ENCODE measurements around the gene SPART. TPM values are rescaled to one million over a fixed set of nuclear protein-coding genes. Genes with fewer than 3 reads are reported as not detected.

The SPART gene
- total and polyA plus RNA-seq, 9 of the 15 experiments (the other 6 are each of a cell fraction or from before 2014, with no cell fraction given) = 18.7 to 79.0 (median 41.0) TPM

DNA sequence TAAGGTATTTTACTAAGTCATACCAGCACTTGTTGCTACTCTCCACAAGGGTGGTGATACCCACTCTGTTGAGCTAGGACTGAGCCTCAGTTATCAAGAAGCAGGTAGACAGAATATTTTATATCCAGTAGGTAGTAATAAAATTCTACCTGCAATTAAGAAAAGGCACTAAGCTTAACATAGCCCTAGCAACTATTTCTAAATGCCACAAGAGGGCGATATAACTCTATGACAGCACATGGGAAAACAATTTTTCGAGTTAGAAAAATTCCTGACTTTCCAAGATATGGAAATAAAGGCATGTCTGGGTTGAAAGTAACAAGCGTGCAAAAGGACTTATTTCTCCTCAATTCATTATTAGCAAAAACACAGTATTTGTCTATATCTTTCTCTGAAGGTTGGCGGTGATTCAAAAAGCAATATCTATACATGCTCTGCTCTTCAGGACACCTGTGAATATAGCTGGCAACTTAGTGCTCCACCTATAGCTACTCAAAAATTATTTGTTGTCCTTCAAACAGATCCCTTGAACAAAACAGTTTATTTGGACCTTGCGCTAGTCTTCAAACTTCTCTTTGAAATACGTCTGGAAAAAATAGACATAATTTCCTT, 63.3 kb downstream of the SPART start:
- no peaks in the 10 kb centered on the region for H3K27me3 ChIP-seq (ENCODE audit: control insufficient read depth in 2 of 2, insufficient read depth in 2 of 2, low read length in 2 of 2)
- no peak overlapping the region for H3K27ac ChIP-seq (ENCODE audit: extremely low read depth, low read depth, low read length)
- H3K9me1 ChIP-seq (ENCODE audit: control insufficient read depth, insufficient read depth, low read length) = peaks cover 2% of the 10 kb centered on the region
- peaks cover 6% of the 10 kb centered on the region; the same call in 1 of the 3 replicates for H3K36me3 ChIP-seq (ENCODE audit: control insufficient read depth, insufficient read depth, low read length)
- H3K4me3 ChIP-seq = no peak overlapping the region
- peak; percentile 77 for FAIRE-seq
- ChIA-PET CTCF (ENCODE audit: low intra/inter-chr PET ratio) (interaction anchor here (1.0 to 1.3 kb wide), 2 partner anchors 453 to 559 kb away, joined by 5 to 8 read pairs; no protein-coding TSS in a partner anchor), POLR2A (no interaction called here)
- BruUV-seq (replicated peaks) = no TSS peak
- no peak overlapping the region for H3K4me2 ChIP-seq (ENCODE audit: insufficient read depth, low read length)
- no peaks in the 10 kb centered on the region for H3K4me1 ChIP-seq (replicated peaks in 1 of 2; ENCODE audit: control insufficient read depth in 2 of 2, insufficient read depth in 2 of 2, low read length in 2 of 2)
- peak in 3 of 4 experiments; percentile 9 to 25 (median 14) for DNase-seq (ENCODE audit: extremely low read depth in 1 of 4, low spot score in 3 of 4)
- in situ Hi-C loops (cut with MboI) = loop anchor here (10.0 kb wide), 1 partner anchor 452 kb away; no protein-coding TSS in a partner anchor
- peak; percentile 69 for ATAC-seq
- H4K20me1 ChIP-seq (replicated peaks; ENCODE audit: control insufficient read depth, insufficient read depth, low read length) = no peaks in the 10 kb centered on the region
- intact Hi-C loops (cut with micrococcal nuclease) = loop anchor here (2.0 to 10.0 kb wide), 4 partner anchors 112 to 552 kb away; no protein-coding TSS in a partner anchor
- no peaks in the 10 kb centered on the region for H3K79me2 ChIP-seq (ENCODE audit: control insufficient read depth, insufficient read depth, low read length)
- H3K9me3 ChIP-seq (replicated peaks; ENCODE audit: control insufficient read depth, insufficient read depth, low read depth, low read length) = no peaks in the 10 kb centered on the region
- no peak overlapping the region for H2AFZ ChIP-seq (ENCODE audit: low read depth, low read length)
- H3K9ac ChIP-seq (ENCODE audit: insufficient read depth in 1 of 2, low read depth in 2 of 2, low read length in 2 of 2) = no peak overlapping the region
- WGBS (ENCODE audit: insufficient coverage, low coverage, missing lambda C conversion rate) = 44% methylated on average over 6 of the region's 6 CpGs
- TF ChIP-seq, protein P1, sequence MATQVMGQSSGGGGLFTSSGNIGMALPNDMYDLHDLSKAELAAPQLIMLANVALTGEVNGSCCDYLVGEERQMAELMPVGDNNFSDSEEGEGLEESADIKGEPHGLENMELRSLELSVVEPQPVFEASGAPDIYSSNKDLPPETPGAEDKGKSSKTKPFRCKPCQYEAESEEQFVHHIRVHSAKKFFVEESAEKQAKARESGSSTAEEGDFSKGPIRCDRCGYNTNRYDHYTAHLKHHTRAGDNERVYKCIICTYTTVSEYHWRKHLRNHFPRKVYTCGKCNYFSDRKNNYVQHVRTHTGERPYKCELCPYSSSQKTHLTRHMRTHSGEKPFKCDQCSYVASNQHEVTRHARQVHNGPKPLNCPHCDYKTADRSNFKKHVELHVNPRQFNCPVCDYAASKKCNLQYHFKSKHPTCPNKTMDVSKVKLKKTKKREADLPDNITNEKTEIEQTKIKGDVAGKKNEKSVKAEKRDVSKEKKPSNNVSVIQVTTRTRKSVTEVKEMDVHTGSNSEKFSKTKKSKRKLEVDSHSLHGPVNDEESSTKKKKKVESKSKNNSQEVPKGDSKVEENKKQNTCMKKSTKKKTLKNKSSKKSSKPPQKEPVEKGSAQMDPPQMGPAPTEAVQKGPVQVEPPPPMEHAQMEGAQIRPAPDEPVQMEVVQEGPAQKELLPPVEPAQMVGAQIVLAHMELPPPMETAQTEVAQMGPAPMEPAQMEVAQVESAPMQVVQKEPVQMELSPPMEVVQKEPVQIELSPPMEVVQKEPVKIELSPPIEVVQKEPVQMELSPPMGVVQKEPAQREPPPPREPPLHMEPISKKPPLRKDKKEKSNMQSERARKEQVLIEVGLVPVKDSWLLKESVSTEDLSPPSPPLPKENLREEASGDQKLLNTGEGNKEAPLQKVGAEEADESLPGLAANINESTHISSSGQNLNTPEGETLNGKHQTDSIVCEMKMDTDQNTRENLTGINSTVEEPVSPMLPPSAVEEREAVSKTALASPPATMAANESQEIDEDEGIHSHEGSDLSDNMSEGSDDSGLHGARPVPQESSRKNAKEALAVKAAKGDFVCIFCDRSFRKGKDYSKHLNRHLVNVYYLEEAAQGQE (IDR thresholded peaks at IDR 0.05; ENCODE audit: borderline replicate concordance) = peak; percentile 30; the same call in 1 of the 2 replicates
- TF ChIP-seq, protein P1 (CRISPR knock-in tag; IDR thresholded peaks at IDR 0.05; ENCODE audit: low read depth) = no peak
- TF ChIP-seq, protein P2, sequence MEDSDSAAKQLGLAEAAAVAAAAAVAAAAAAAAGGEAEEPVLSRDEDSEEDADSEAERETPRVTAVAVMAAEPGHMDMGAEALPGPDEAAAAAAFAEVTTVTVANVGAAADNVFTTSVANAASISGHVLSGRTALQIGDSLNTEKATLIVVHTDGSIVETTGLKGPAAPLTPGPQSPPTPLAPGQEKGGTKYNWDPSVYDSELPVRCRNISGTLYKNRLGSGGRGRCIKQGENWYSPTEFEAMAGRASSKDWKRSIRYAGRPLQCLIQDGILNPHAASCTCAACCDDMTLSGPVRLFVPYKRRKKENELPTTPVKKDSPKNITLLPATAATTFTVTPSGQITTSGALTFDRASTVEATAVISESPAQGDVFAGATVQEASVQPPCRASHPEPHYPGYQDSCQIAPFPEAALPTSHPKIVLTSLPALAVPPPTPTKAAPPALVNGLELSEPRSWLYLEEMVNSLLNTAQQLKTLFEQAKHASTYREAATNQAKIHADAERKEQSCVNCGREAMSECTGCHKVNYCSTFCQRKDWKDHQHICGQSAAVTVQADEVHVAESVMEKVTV (CRISPR knock-in tag; IDR thresholded peaks at IDR 0.05) = peak; percentile 55
- TF ChIP-seq HMGN3 (IDR thresholded peaks at IDR 0.05; ENCODE audit: borderline replicate concordance, extremely low read depth, insufficient read length, low read depth, low read length) = no peak
- TF ChIP-seq RAD21 (CRISPR knock-in tag; conservative IDR thresholded peaks at IDR 0.05 in 1 of 2, IDR thresholded peaks at IDR 0.05 in 1 of 2) = peak; percentile 66 to 74
- TF ChIP-seq SMC3 (conservative IDR thresholded peaks at IDR 0.05; ENCODE audit: insufficient read depth, low read depth, low read length) = 0 out of 2 replicates have a peak, but pooled peaks have one; percentile 12
- TF ChIP-seq, protein P3, sequence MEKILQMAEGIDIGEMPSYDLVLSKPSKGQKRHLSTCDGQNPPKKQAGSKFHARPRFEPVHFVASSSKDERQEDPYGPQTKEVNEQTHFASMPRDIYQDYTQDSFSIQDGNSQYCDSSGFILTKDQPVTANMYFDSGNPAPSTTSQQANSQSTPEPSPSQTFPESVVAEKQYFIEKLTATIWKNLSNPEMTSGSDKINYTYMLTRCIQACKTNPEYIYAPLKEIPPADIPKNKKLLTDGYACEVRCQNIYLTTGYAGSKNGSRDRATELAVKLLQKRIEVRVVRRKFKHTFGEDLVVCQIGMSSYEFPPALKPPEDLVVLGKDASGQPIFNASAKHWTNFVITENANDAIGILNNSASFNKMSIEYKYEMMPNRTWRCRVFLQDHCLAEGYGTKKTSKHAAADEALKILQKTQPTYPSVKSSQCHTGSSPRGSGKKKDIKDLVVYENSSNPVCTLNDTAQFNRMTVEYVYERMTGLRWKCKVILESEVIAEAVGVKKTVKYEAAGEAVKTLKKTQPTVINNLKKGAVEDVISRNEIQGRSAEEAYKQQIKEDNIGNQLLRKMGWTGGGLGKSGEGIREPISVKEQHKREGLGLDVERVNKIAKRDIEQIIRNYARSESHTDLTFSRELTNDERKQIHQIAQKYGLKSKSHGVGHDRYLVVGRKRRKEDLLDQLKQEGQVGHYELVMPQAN (IDR thresholded peaks at IDR 0.05; ENCODE audit: borderline replicate concordance) = no peak

Measured in K562 (cell line).